Vagina (tissue), 2 donors: ENCODE results near the gene ARHGAP6.

Experiments used
- POLR2AphosphoS5 ChIP-seq, 2 donors: sonication (generic); formaldehyde crosslinking; IDR thresholded peaks; one replicate each; pipeline ENCODE4 v1.9.0; 2017; ENCODE audit warnings: antibody characterized with exemption in 2 of 2, mild to moderate bottlenecking in 2 of 2, low read depth in 1 of 2; ENCODE audit not compliant: insufficient read depth in 1 of 2
- TF ChIP-seq, protein P1 (sequence below), 3 experiments: fragments of 450-650 bp in 2 of 3; fragments of 200-600 bp in 1 of 3; sonication (generic) in 1 of 3; IDR thresholded peaks; one replicate each; pipeline ENCODE4 v1.5.1; 2017 to 2019; ENCODE audit warnings: antibody characterized with exemption in 3 of 3, mild to moderate bottlenecking in 2 of 3, moderate library complexity in 2 of 3

DNA sequence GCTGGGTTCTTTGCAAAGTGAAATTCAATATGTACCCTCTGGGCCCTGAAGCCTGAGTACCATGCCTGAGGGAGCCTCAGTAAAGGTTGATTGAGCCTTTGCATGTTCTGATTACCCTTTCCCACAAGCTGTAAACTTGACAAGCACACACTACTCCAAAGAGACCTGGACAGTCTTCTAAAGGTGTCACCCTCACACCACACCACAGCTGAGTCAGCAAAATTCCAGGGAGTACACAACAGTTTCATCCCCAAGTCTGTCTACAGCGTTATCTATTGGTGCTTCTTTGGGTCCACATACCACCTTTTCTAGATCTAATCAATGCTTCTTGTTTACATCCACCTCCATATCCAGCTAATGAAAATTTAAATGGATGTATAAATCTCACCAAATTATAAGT, 191.7 kb downstream of the ARHGAP6 start:
- no peak for TF ChIP-seq POLR2AphosphoS5 (IDR thresholded peaks at IDR 0.05; ENCODE audit: insufficient read depth in 1 of 2, low read depth in 1 of 2)
- TF ChIP-seq, protein P1, sequence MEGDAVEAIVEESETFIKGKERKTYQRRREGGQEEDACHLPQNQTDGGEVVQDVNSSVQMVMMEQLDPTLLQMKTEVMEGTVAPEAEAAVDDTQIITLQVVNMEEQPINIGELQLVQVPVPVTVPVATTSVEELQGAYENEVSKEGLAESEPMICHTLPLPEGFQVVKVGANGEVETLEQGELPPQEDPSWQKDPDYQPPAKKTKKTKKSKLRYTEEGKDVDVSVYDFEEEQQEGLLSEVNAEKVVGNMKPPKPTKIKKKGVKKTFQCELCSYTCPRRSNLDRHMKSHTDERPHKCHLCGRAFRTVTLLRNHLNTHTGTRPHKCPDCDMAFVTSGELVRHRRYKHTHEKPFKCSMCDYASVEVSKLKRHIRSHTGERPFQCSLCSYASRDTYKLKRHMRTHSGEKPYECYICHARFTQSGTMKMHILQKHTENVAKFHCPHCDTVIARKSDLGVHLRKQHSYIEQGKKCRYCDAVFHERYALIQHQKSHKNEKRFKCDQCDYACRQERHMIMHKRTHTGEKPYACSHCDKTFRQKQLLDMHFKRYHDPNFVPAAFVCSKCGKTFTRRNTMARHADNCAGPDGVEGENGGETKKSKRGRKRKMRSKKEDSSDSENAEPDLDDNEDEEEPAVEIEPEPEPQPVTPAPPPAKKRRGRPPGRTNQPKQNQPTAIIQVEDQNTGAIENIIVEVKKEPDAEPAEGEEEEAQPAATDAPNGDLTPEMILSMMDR (IDR thresholded peaks at IDR 0.05) = no peak
